ENCODE results near the gene HES5. TPM values are rescaled to one million over a fixed set of nuclear protein-coding genes. Genes with fewer than 3 reads are reported as not detected.
"Not testable (repeated sequence)": the region's sequence is repeated elsewhere in the genome, so short reads cannot be mapped to it uniquely, and the experiment has no call there.

HES5 gene
- total RNA-seq, 6 experiments from 2014 or later, result 0.18 to 0.25 TPM; not detected in 4

DNA sequence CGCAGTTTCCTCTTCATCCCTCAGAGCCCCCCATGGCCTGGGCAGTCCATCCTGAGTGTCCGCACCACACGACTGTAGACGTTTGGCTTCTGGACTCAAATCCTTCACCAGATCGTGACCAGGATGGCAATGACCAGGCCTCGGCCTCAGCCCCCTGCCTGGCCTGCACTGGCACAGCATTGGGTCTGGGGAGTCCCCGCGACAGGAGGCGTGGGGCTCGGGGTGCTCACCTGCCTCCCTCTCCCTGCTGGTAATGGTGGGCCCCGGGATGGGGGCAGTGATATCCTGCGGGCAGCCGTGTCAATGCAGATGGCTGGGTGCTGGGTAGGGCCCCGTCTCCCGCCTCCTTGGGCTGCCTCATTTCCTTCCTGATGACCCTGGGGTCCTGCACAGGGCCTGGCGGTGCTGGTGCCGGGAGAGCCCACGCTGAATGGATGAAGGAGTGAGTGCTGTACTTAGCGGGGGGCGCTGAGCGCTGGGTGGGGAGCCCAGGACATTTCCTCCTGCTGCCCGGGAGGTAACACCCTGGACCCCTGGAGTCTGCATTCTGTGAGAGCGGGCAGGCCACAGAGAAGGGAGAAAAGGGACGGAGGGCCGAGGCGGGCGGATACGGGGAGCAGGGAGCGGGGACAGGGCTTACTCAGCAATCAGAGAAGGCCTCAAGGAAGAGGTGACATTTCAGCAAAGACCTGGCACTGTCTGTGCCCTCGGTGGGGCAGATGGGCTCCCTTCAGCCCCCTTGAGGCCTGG lies 24.0 kb upstream of the HES5 start:
- TF ChIP-seq POLR2A (IDR thresholded peaks at IDR 0.05), result no peak
- TF ChIP-seq, protein P1, sequence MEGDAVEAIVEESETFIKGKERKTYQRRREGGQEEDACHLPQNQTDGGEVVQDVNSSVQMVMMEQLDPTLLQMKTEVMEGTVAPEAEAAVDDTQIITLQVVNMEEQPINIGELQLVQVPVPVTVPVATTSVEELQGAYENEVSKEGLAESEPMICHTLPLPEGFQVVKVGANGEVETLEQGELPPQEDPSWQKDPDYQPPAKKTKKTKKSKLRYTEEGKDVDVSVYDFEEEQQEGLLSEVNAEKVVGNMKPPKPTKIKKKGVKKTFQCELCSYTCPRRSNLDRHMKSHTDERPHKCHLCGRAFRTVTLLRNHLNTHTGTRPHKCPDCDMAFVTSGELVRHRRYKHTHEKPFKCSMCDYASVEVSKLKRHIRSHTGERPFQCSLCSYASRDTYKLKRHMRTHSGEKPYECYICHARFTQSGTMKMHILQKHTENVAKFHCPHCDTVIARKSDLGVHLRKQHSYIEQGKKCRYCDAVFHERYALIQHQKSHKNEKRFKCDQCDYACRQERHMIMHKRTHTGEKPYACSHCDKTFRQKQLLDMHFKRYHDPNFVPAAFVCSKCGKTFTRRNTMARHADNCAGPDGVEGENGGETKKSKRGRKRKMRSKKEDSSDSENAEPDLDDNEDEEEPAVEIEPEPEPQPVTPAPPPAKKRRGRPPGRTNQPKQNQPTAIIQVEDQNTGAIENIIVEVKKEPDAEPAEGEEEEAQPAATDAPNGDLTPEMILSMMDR (IDR thresholded peaks at IDR 0.05), result no peak
- peak in 2 of 3 donors; percentile 52 to 56 for DNase-seq
- Histone ChIP-seq H3K27ac (peak overlapping the region in 2 of 3 donors; percentile 10 to 93), H3K4me3 (no peak overlapping the region), H3K4me1 (peaks cover 0 to 15% (median 3%) of the 10 kb centered on the region in 4 donors), H3K36me3 (peaks cover 0 to 8% (median 0%) of the 10 kb centered on the region in 4 donors), H3K27me3 (no peaks in the 10 kb centered on the region), H3K9me3 (no peaks in the 10 kb centered on the region)
- intact Hi-C loops (cut with DNase I), result loop anchor here in 1 of 2 donors (10.0 kb wide), 1 partner anchor 91 kb away; no protein-coding TSS in a partner anchor
- peak in 1 of 4 donors; percentile 2 for ATAC-seq
- WGBS (ENCODE audit: insufficient coverage, low coverage, low lambda C conversion rate, missing lambda C conversion rate), result 81% methylated on average over 12 of the region's 30 CpGs

DNA sequence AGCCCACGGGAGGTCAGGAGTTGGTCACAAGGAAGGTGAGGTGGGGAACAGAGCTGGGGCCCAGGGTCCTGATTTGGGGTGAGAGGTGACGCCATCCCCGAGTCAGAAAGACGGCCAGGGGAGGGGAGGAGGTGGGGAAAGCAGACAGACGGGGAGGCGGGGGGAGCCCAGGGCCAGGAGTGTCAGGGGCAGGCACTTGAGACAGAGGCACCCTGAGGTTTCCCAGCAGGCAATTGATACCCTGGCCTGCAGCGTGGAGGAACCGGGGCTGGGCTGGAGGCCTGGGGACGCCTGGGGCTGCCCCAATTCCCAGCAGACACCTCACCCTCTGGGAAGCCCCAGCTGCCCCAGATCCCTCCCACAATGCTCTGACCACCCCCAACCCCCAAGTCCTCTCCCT lies 23.0 kb upstream of the HES5 start:
- not testable (repeated sequence) for H3K4me3 ChIP-seq, H3K9me3 ChIP-seq, H3K36me3 ChIP-seq, ATAC-seq, H3K27ac ChIP-seq, DNase-seq, H3K27me3 ChIP-seq
- H3K4me1 ChIP-seq, result peaks cover 0 to 23% (median 8%) of the 10 kb centered on the region in 4 donors
- intact Hi-C loops (cut with DNase I), result loop anchor here in 1 of 2 donors (10.0 kb wide), 1 partner anchor 92 kb away; no protein-coding TSS in a partner anchor
- no CpG with 5 or more reads among the region's 9 CpGs for WGBS (ENCODE audit: insufficient coverage, low coverage, low lambda C conversion rate, missing lambda C conversion rate)

DNA sequence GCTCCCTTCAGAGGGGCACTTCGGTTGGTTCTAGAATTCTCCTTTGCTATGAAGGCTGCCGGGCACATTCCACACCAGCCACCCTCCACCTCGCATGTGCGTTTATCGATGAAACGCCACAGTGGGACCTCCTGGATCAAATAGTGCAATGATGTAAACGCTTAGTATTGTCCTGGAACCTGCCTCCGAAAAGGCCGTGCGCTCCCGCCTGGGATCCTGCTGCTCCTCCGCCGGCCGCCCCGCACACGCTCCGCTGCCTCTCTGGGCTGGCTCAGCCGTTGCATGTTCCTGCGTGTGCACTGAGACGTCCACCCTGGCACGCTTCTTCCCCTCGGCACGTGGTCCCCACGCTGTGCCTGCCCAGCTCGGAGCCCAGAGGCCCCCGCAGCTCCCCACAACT lies 22.1 kb upstream of the HES5 start:
- no peak for DNase-seq
- Histone ChIP-seq H3K36me3 (no peaks in the 10 kb centered on the region), H3K27ac (no peak overlapping the region)

DNA sequence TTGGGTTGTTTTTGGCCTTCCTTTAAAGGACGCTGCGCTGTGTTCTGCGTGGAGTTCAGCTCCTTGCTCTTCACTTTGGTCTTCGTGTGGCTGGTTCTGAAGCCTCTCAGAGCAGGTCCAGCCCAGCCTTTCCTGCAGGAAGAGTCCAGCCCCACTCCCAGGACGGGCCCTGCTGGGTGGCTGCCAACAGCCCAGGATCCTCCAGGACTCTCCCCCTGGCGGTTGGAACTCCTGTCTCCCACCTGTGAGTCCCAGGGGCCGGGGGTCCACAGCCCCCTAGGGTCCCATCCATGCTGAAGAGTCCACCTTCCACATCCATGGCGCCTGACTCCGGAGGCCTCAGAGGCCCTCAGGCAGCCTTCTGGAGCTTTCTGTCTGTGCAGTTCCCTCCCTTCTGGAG lies 21.5 kb upstream of the HES5 start:
- H3K27ac ChIP-seq, H3K27me3 ChIP-seq, H3K9me3 ChIP-seq, ATAC-seq, DNase-seq, H3K36me3 ChIP-seq, H3K4me3 ChIP-seq: not testable (repeated sequence)
- intact Hi-C loops (cut with DNase I), result loop anchor here in 1 of 2 donors (10.0 kb wide), 1 partner anchor 93 kb away; no protein-coding TSS in a partner anchor
- WGBS (ENCODE audit: insufficient coverage, low coverage, low lambda C conversion rate, missing lambda C conversion rate), result 71% methylated on average over 5 of the region's 9 CpGs
- H3K4me1 ChIP-seq, result peaks cover 0 to 31% (median 14%) of the 10 kb centered on the region in 4 donors

More for the DNA sequence above, 22.1 kb upstream of the HES5 start:
- 90% methylated on average over 2 of the region's 26 CpGs for WGBS (ENCODE audit: insufficient coverage, low coverage, low lambda C conversion rate, missing lambda C conversion rate)
- Histone ChIP-seq H3K27me3 (no peaks in the 10 kb centered on the region), H3K4me1 (peaks cover 0 to 27% (median 13%) of the 10 kb centered on the region in 4 donors), H3K9me3 (no peaks in the 10 kb centered on the region), H3K4me3 (no peak overlapping the region)
- intact Hi-C loops (cut with DNase I), result loop anchor here in 1 of 2 donors (10.0 kb wide), 1 partner anchor 93 kb away; no protein-coding TSS in a partner anchor
- no peak for TF ChIP-seq POLR2A (IDR thresholded peaks at IDR 0.05)
- TF ChIP-seq, protein P1 (IDR thresholded peaks at IDR 0.05), result no peak
- ATAC-seq, result no peak

DNA sequence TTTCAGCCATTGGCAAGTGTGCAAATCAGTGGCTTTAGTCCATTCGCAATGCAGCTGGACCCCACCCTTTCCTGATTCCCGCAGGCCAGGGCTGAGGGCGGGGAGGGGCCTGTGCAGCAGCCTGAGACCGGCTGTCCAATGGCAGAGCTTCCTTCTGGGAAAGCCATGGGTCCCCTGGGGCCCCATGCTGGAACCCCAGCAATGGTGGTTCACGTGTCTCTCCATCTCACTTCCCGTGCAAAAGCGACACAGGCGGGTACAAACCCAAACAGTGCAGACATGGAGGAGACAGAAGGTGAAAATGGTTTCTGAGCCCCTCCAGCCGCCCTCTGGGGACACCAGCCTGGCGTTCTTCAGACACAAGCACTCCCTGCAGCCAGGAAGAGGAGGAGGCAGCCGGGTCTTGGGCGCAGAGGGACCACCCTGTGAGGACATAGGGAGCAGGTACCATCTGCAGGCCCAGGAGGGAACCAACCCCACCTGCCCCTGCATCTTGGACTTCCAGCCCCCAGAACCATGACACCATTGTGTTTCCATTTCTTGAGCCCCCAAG lies 20.3 kb upstream of the HES5 start:
- H3K27ac ChIP-seq, DNase-seq, H3K27me3 ChIP-seq, ATAC-seq, H3K9me3 ChIP-seq, H3K4me3 ChIP-seq, H3K36me3 ChIP-seq: not testable (repeated sequence)
- H3K4me1 ChIP-seq, result peaks cover 0 to 33% (median 14%) of the 10 kb centered on the region in 4 donors
- intact Hi-C loops (cut with DNase I), result loop anchor here in 1 of 2 donors (10.0 kb wide), 1 partner anchor 94 kb away; no protein-coding TSS in a partner anchor
- WGBS (ENCODE audit: insufficient coverage, low coverage, low lambda C conversion rate, missing lambda C conversion rate), result no CpG with 5 or more reads among the region's 12 CpGs

DNA sequence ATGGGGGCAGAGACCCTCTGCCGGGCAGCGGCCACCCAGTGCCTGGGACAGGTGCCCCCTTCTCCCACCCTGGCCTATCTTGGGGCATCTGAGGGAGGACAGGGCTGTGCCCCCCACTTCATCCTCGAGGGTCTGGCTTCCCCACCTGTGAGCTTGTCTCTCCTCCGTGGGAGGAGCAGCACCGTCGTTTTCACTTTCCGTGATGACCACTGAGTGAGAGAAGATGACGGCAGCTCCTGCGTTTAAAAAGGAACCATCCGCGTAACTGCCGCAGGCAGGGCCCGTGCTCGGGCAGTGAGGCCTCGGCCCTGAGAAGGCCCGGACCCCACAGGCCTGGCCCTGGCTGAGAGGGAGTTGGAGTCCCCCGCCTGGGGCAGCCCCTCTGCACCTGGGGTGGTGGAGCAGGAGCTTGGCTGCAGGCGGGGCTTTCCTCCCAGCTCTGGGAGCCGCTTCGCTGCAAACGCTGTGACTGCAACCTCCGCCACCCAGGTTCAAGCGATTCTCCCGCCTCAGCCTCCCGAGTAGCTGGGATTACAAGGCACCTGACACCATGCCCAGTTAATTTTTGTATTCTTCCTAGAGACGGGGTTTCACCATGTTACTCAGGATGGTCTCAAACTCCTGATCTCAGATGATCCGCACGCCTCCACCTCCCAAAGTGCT lies 19.4 kb upstream of the HES5 start:
- Histone ChIP-seq H3K27ac (peak overlapping the region; percentile 95 to 99 (median 98)), H3K4me3 (peak overlapping the region in 1 of 3 donors; percentile 39), H3K4me1 (peaks cover 0 to 29% (median 14%) of the 10 kb centered on the region in 4 donors)
- ATAC-seq, DNase-seq, H3K9me3 ChIP-seq, H3K36me3 ChIP-seq, H3K27me3 ChIP-seq: not testable (repeated sequence)
- intact Hi-C loops (cut with DNase I), result loop anchor here in 1 of 2 donors (5.0 to 10.0 kb wide), 2 partner anchors 95 to 132 kb away; no protein-coding TSS in a partner anchor
- WGBS (ENCODE audit: insufficient coverage, low coverage, low lambda C conversion rate, missing lambda C conversion rate), result 69% methylated on average over 9 of the region's 28 CpGs
